Erythroblast (primary cell): ENCODE data around the gene LRBA.

Source experiments
- GATA1 ChIP-seq: IDR thresholded peaks from 2 replicates; pipeline ENCODE4 v1.6.1; 2011; ENCODE audit warnings: low read depth, mild to moderate bottlenecking, control low read depth, low read length, moderate library complexity
- POLR2A ChIP-seq: IDR thresholded peaks from 2 replicates; pipeline ENCODE4 v1.6.1; 2011; ENCODE audit warnings: mild to moderate bottlenecking, low read length

DNA sequence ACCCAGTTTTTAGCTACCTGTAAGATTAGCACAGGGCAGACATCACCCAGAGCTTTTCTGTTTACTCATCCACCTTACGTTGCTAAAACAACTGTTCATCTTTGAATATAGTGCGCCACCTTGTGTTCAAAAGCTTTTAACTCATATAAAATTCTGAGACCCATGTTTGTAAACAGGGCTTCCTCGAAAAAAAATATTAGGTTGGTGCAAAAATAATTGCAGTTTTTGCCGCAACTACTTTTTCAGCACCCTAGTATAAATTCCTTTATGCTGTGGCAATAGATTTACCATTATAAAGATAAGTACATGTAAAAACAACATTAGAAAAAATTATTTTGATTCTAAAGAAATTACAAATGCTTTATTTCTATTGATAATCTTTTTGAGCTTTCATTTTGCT, 147.9 kb downstream of the LRBA start:
- TF ChIP-seq POLR2A: no peak
- no peak for TF ChIP-seq GATA1
